Smooth muscle cell of the brain vasculature (primary cell): ENCODE measurements around the gene RRAS.
A peak's percentile ranks its signal among the peaks of the same experiment; 100 is the strongest.

ENCODE experiments used
- DNase-seq: peaks from one replicate; pipeline ENCODE4 v3.0.0-alpha.2; 2012; ENCODE audit warnings: low read depth, low spot score

RRAS gene

GRCh38 chr19:49640113-49640898, at the start of gene RRAS:
TSS of gene RRAS (minus strand) at chr19:49640143. CDS start at chr19:49640098, 45 bp downstream.
- peak; percentile 100 for DNase-seq

GRCh38 chr19:49689133-49690078, 49.5 kb upstream of the RRAS start, which contains the start of gene ADM5:
TSS of gene ADM5 (plus strand) at chr19:49689594. CDS start at chr19:49689838, 244 bp downstream.
- no peak for DNase-seq

GRCh38 chr19:49688531-49689132, 48.7 kb upstream of the RRAS start:
- DNase-seq: no peak

- no peak for DNase-seq
Measured at GRCh38 chr19:49687566-49688316, 47.8 kb upstream of the RRAS start.

- no peak for DNase-seq
Measured at GRCh38 chr19:49687150-49687549, 47.2 kb upstream of the RRAS start.

GRCh38 chr19:49686503-49687088, 46.7 kb upstream of the RRAS start:
- DNase-seq: no peak

- DNase-seq: no peak
Measured at GRCh38 chr19:49685845-49686332, 45.9 kb upstream of the RRAS start.

GRCh38 chr19:49684983-49685553, 45.1 kb upstream of the RRAS start:
- DNase-seq: no peak

- DNase-seq: no peak
Measured at GRCh38 chr19:49684251-49684982, 44.5 kb upstream of the RRAS start.

- no peak for DNase-seq
Measured at GRCh38 chr19:49683814-49684250, 43.9 kb upstream of the RRAS start.

- no peak for DNase-seq
Measured at GRCh38 chr19:49682274-49682673, 42.3 kb upstream of the RRAS start.

GRCh38 chr19:49681830-49682229, 41.9 kb upstream of the RRAS start:
- no peak for DNase-seq

- DNase-seq: peak; percentile 76
Measured at GRCh38 chr19:49680421-49681351, 40.7 kb upstream of the RRAS start.

GRCh38 chr19:49679771-49680413, 39.9 kb upstream of the RRAS start:
- no peak for DNase-seq

- no peak for DNase-seq
Measured at GRCh38 chr19:49678985-49679770, 39.2 kb upstream of the RRAS start.

GRCh38 chr19:49677901-49678674, 38.1 kb upstream of the RRAS start:
- no peak for DNase-seq
